Measurements from ENCODE around the gene LPP. TPM values are rescaled to one million over a fixed set of nuclear protein-coding genes. Genes with fewer than 3 reads are reported as not detected.

The LPP gene
- total and polyA plus RNA-seq, 5 donors from 2014 or later: 14.5 to 102 (median 21.7) TPM

- no peak for DNase-seq
- Mint-ChIP-seq H3K36me3 (peaks cover 17% of the 10 kb centered on the region), H3K27ac (peak overlapping the region in 1 of 3 donors; percentile 92), H3K4me3 (no peak overlapping the region), H3K27me3 (no peaks in the 10 kb centered on the region), H3K9me3 (no peaks in the 10 kb centered on the region), H3K4me1 (peaks cover 1 to 19% (median 14%) of the 10 kb centered on the region in 4 donors)
- Histone ChIP-seq H3K9me3 (ENCODE audit: control insufficient read depth in 2 of 2, low read length in 2 of 2) (no peaks in the 10 kb centered on the region), H3K27me3 (ENCODE audit: control insufficient read depth, insufficient read depth, low read length) (no peaks in the 10 kb centered on the region), H3K27ac (ENCODE audit: insufficient read depth, low read length, poor library complexity, severe bottlenecking) (no peak overlapping the region), H3K4me3 (ENCODE audit: low read depth, low read length) (no peak overlapping the region), H3K36me3 (ENCODE audit: control insufficient read depth, insufficient read depth, low read length) (no peaks in the 10 kb centered on the region), H3K4me1 (ENCODE audit: control insufficient read depth, insufficient read depth, low read length, poor library complexity, severe bottlenecking) (no peaks in the 10 kb centered on the region)
- no peak for ATAC-seq (ENCODE audit: low read depth in 2 of 2)
Observed at GRCh38 chr3:188276375-188276774, 122.4 kb downstream of the LPP start.

- no peaks in the 10 kb centered on the region for H3K9me3 ChIP-seq (ENCODE audit: control insufficient read depth in 2 of 2, low read length in 2 of 2)
- H3K27me3 ChIP-seq (ENCODE audit: control insufficient read depth, insufficient read depth, low read length): no peaks in the 10 kb centered on the region
- no peaks in the 10 kb centered on the region for H3K27me3 Mint-ChIP-seq
- H3K36me3 ChIP-seq (ENCODE audit: control insufficient read depth, insufficient read depth, low read length): no peaks in the 10 kb centered on the region
- peaks cover 3% of the 10 kb centered on the region for H3K36me3 Mint-ChIP-seq
- DNase-seq: no peak
- H3K27ac Mint-ChIP-seq: peak overlapping the region in 1 of 3 donors; percentile 32
- no peak for ATAC-seq (ENCODE audit: low read depth in 2 of 2)
- H3K4me3 ChIP-seq (ENCODE audit: low read depth, low read length): no peak overlapping the region
- no peaks in the 10 kb centered on the region for H3K9me3 Mint-ChIP-seq
- H3K4me1 Mint-ChIP-seq: peaks cover 5 to 20% (median 12%) of the 10 kb centered on the region in 4 donors
- no peaks in the 10 kb centered on the region for H3K4me1 ChIP-seq (ENCODE audit: control insufficient read depth, insufficient read depth, low read length, poor library complexity, severe bottlenecking)
- H3K4me3 Mint-ChIP-seq: no peak overlapping the region
- H3K27ac ChIP-seq (ENCODE audit: insufficient read depth, low read length, poor library complexity, severe bottlenecking): no peak overlapping the region
Observed at GRCh38 chr3:188278717-188279324, 124.9 kb downstream of the LPP start.

- Histone ChIP-seq H3K36me3 (ENCODE audit: control insufficient read depth, insufficient read depth, low read length) (no peaks in the 10 kb centered on the region), H3K27ac (ENCODE audit: insufficient read depth, low read length, poor library complexity, severe bottlenecking) (no peak overlapping the region), H3K27me3 (ENCODE audit: control insufficient read depth, insufficient read depth, low read length) (no peaks in the 10 kb centered on the region), H3K9me3 (ENCODE audit: control insufficient read depth in 2 of 2, low read length in 2 of 2) (no peaks in the 10 kb centered on the region), H3K4me1 (ENCODE audit: control insufficient read depth, insufficient read depth, low read length, poor library complexity, severe bottlenecking) (peaks cover 7% of the 10 kb centered on the region), H3K4me3 (ENCODE audit: low read depth, low read length) (no peak overlapping the region)
- peaks cover 3% of the 10 kb centered on the region for H3K36me3 Mint-ChIP-seq
- no peaks in the 10 kb centered on the region for H3K9me3 Mint-ChIP-seq
- H3K27me3 Mint-ChIP-seq: no peaks in the 10 kb centered on the region
- peak overlapping the region in 1 of 3 donors; percentile 32 for H3K27ac Mint-ChIP-seq
- peaks cover 5 to 27% (median 19%) of the 10 kb centered on the region in 4 donors for H3K4me1 Mint-ChIP-seq
- ATAC-seq (ENCODE audit: low read depth in 2 of 2): no peak
- H3K4me3 Mint-ChIP-seq: no peak overlapping the region
- peak in 1 of 3 donors; percentile 31 for DNase-seq
Observed at GRCh38 chr3:188279502-188280335, 125.8 kb downstream of the LPP start.

GRCh38 chr3:188280627-188281026 lies 126.7 kb downstream of the LPP start:
- no peaks in the 10 kb centered on the region for H3K27me3 ChIP-seq (ENCODE audit: control insufficient read depth, insufficient read depth, low read length)
- no peak overlapping the region for H3K4me3 ChIP-seq (ENCODE audit: low read depth, low read length)
- peaks cover 7% of the 10 kb centered on the region for H3K4me1 ChIP-seq (ENCODE audit: control insufficient read depth, insufficient read depth, low read length, poor library complexity, severe bottlenecking)
- no peak overlapping the region for H3K27ac Mint-ChIP-seq
- peaks cover 5 to 29% (median 23%) of the 10 kb centered on the region in 4 donors for H3K4me1 Mint-ChIP-seq
- no peaks in the 10 kb centered on the region for H3K27me3 Mint-ChIP-seq
- H3K4me3 Mint-ChIP-seq: no peak overlapping the region
- ATAC-seq (ENCODE audit: low read depth in 2 of 2) (no peak), DNase-seq (no peak)
- H3K9me3 ChIP-seq (ENCODE audit: control insufficient read depth in 2 of 2, low read length in 2 of 2): no peaks in the 10 kb centered on the region
- H3K36me3 Mint-ChIP-seq: peaks cover 4% of the 10 kb centered on the region
- H3K36me3 ChIP-seq (ENCODE audit: control insufficient read depth, insufficient read depth, low read length): no peaks in the 10 kb centered on the region
- H3K9me3 Mint-ChIP-seq: no peaks in the 10 kb centered on the region
- no peak overlapping the region for H3K27ac ChIP-seq (ENCODE audit: insufficient read depth, low read length, poor library complexity, severe bottlenecking)

- DNase-seq (no peak), ATAC-seq (ENCODE audit: low read depth in 2 of 2) (no peak)
- peaks cover 14% of the 10 kb centered on the region for H3K36me3 Mint-ChIP-seq
- Histone ChIP-seq H3K27me3 (ENCODE audit: control insufficient read depth, insufficient read depth, low read length) (no peaks in the 10 kb centered on the region), H3K4me3 (ENCODE audit: low read depth, low read length) (no peak overlapping the region), H3K36me3 (ENCODE audit: control insufficient read depth, insufficient read depth, low read length) (no peaks in the 10 kb centered on the region), H3K4me1 (ENCODE audit: control insufficient read depth, insufficient read depth, low read length, poor library complexity, severe bottlenecking) (peaks cover 7% of the 10 kb centered on the region), H3K27ac (ENCODE audit: insufficient read depth, low read length, poor library complexity, severe bottlenecking) (no peak overlapping the region), H3K9me3 (ENCODE audit: control insufficient read depth in 2 of 2, low read length in 2 of 2) (no peaks in the 10 kb centered on the region)
- H3K9me3 Mint-ChIP-seq: no peaks in the 10 kb centered on the region
- H3K4me3 Mint-ChIP-seq: no peak overlapping the region
- H3K27ac Mint-ChIP-seq: peak overlapping the region in 1 of 3 donors; percentile 47
- peaks cover 5 to 32% (median 23%) of the 10 kb centered on the region in 4 donors for H3K4me1 Mint-ChIP-seq
- no peaks in the 10 kb centered on the region for H3K27me3 Mint-ChIP-seq
Observed at GRCh38 chr3:188282871-188283270, 128.9 kb downstream of the LPP start.

- Mint-ChIP-seq H3K4me1 (peaks cover 2 to 33% (median 23%) of the 10 kb centered on the region in 4 donors), H3K36me3 (peaks cover 17% of the 10 kb centered on the region), H3K27ac (no peak overlapping the region), H3K27me3 (no peaks in the 10 kb centered on the region), H3K4me3 (no peak overlapping the region), H3K9me3 (no peaks in the 10 kb centered on the region)
- no peaks in the 10 kb centered on the region for H3K27me3 ChIP-seq (ENCODE audit: control insufficient read depth, insufficient read depth, low read length)
- H3K9me3 ChIP-seq (ENCODE audit: control insufficient read depth in 2 of 2, low read length in 2 of 2): no peaks in the 10 kb centered on the region
- DNase-seq (no peak), ATAC-seq (ENCODE audit: low read depth in 2 of 2) (no peak)
- H3K4me3 ChIP-seq (ENCODE audit: low read depth, low read length): no peak overlapping the region
- peaks cover 7% of the 10 kb centered on the region for H3K4me1 ChIP-seq (ENCODE audit: control insufficient read depth, insufficient read depth, low read length, poor library complexity, severe bottlenecking)
- no peaks in the 10 kb centered on the region for H3K36me3 ChIP-seq (ENCODE audit: control insufficient read depth, insufficient read depth, low read length)
- H3K27ac ChIP-seq (ENCODE audit: insufficient read depth, low read length, poor library complexity, severe bottlenecking): no peak overlapping the region
Observed at GRCh38 chr3:188283347-188283746, 129.4 kb downstream of the LPP start.

- ATAC-seq (ENCODE audit: low read depth in 2 of 2): no peak
Observed at GRCh38 chr3:188284455-188285212, 130.7 kb downstream of the LPP start.

More at GRCh38 chr3:188284455-188285212, 130.7 kb downstream of the LPP start:
- Mint-ChIP-seq H3K4me3 (peak overlapping the region in 1 of 4 donors; percentile 7), H3K36me3 (peaks cover 24% of the 10 kb centered on the region), H3K27me3 (no peaks in the 10 kb centered on the region), H3K27ac (peak overlapping the region in 2 of 3 donors; percentile 51 to 69), H3K4me1 (peaks cover 0 to 32% (median 22%) of the 10 kb centered on the region in 4 donors), H3K9me3 (no peaks in the 10 kb centered on the region)
- no peaks in the 10 kb centered on the region for H3K9me3 ChIP-seq (ENCODE audit: control insufficient read depth in 2 of 2, low read length in 2 of 2)
- peaks cover 7% of the 10 kb centered on the region for H3K4me1 ChIP-seq (ENCODE audit: control insufficient read depth, insufficient read depth, low read length, poor library complexity, severe bottlenecking)
- peak in 1 of 3 donors; percentile 43 for DNase-seq
- no peak overlapping the region for H3K27ac ChIP-seq (ENCODE audit: insufficient read depth, low read length, poor library complexity, severe bottlenecking)
- no peaks in the 10 kb centered on the region for H3K27me3 ChIP-seq (ENCODE audit: control insufficient read depth, insufficient read depth, low read length)
- H3K36me3 ChIP-seq (ENCODE audit: control insufficient read depth, insufficient read depth, low read length): no peaks in the 10 kb centered on the region
- peak overlapping the region; percentile 22 for H3K4me3 ChIP-seq (ENCODE audit: low read depth, low read length)

Measured in CD4-positive, CD25-positive, alpha-beta regulatory T cell (primary cell).